Stimulated activated CD4-positive, alpha-beta T cell treated with anti-CD3 and anti-CD28 coated beads, Interleukin-15, amount 100 ng/mL, for 1 hour (primary cell): ENCODE data around the gene CRBN.

Experiments
- DNase-seq, 2 donors: peaks; one replicate each; pipeline ENCODE4 v3.0.0-alpha.2; 2020; ENCODE audit warnings: low read depth in 1 of 2, low spot score in 1 of 2

Gene CRBN

GRCh38 chr3:3110749-3111361 lies 68.6 kb downstream of the CRBN start:
- no peak for DNase-seq

GRCh38 chr3:3110299-3110630 lies 69.2 kb downstream of the CRBN start, which contains the start of gene IL5RA:
TSS of gene IL5RA (minus strand) at chr3:3110374. CDS start at chr3:3104984, 5,390 bp downstream.
- no peak for DNase-seq

- DNase-seq, result no peak
Measured at GRCh38 chr3:3109407-3110298, 69.8 kb downstream of the CRBN start.

GRCh38 chr3:3107858-3108257 lies 71.6 kb downstream of the CRBN start:
- DNase-seq, result no peak

- DNase-seq, result no peak
Measured at GRCh38 chr3:3107181-3107580, 72.3 kb downstream of the CRBN start.

- no peak for DNase-seq
Measured at GRCh38 chr3:3105815-3106214, 73.7 kb downstream of the CRBN start.

- DNase-seq, result no peak
Measured at GRCh38 chr3:3105246-3105645, 74.2 kb downstream of the CRBN start.

GRCh38 chr3:3102751-3103150 lies 76.7 kb downstream of the CRBN start:
- DNase-seq, result no peak

GRCh38 chr3:3101660-3102458 lies 77.6 kb downstream of the CRBN start:
- DNase-seq, result no peak
